ENCODE measurements around the gene SAPCD1.

SAPCD1 gene

GRCh38 chr6:31744422-31744821 is 18.0 kb upstream of the SAPCD1 start:
- no peak for DNase-seq
- in situ Hi-C loops (cut with MboI; ENCODE audit: low pct_unique_long_range_greater_than_20kb, low sequenced_read_pairs) = no loop called here

- in situ Hi-C loops (cut with MboI; ENCODE audit: low pct_unique_long_range_greater_than_20kb, low sequenced_read_pairs) = no loop called here
- no peak for DNase-seq
Observed at GRCh38 chr6:31749301-31750036, 13.0 kb upstream of the SAPCD1 start.

GRCh38 chr6:31750411-31751022 is 11.9 kb upstream of the SAPCD1 start:
- no peak for DNase-seq
- in situ Hi-C loops (cut with MboI; ENCODE audit: low pct_unique_long_range_greater_than_20kb, low sequenced_read_pairs) = no loop called here

GRCh38 chr6:31752739-31753319 is 9.6 kb upstream of the SAPCD1 start:
- in situ Hi-C loops (cut with MboI; ENCODE audit: low pct_unique_long_range_greater_than_20kb, low sequenced_read_pairs) = no loop called here
- DNase-seq = no peak

- in situ Hi-C loops (cut with MboI; ENCODE audit: low pct_unique_long_range_greater_than_20kb, low sequenced_read_pairs) = no loop called here
- DNase-seq = no peak
Observed at GRCh38 chr6:31758281-31758680, 4.2 kb upstream of the SAPCD1 start.

- in situ Hi-C loops (cut with MboI; ENCODE audit: low pct_unique_long_range_greater_than_20kb, low sequenced_read_pairs) = no loop called here
- DNase-seq = no peak
Observed at GRCh38 chr6:31760790-31761189, 1.7 kb upstream of the SAPCD1 start.

GRCh38 chr6:31761343-31761742 is 1.1 kb upstream of the SAPCD1 start:
- no peak for DNase-seq
- in situ Hi-C loops (cut with MboI; ENCODE audit: low pct_unique_long_range_greater_than_20kb, low sequenced_read_pairs) = no loop called here

- no peak for DNase-seq
- in situ Hi-C loops (cut with MboI; ENCODE audit: low pct_unique_long_range_greater_than_20kb, low sequenced_read_pairs) = no loop called here
Observed at GRCh38 chr6:31762878-31763618, 592 bp downstream of the SAPCD1 start.

- in situ Hi-C loops (cut with MboI; ENCODE audit: low pct_unique_long_range_greater_than_20kb, low sequenced_read_pairs) = no loop called here
- DNase-seq = no peak
Observed at GRCh38 chr6:31763619-31763940, 1.1 kb downstream of the SAPCD1 start.

- in situ Hi-C loops (cut with MboI; ENCODE audit: low pct_unique_long_range_greater_than_20kb, low sequenced_read_pairs) = no loop called here
- no peak for DNase-seq
Observed at GRCh38 chr6:31764198-31764597, 1.7 kb downstream of the SAPCD1 start.

GRCh38 chr6:31765559-31765909 is 3.1 kb downstream of the SAPCD1 start:
- in situ Hi-C loops (cut with MboI; ENCODE audit: low pct_unique_long_range_greater_than_20kb, low sequenced_read_pairs) = no loop called here

GRCh38 chr6:31765910-31766794 is 3.7 kb downstream of the SAPCD1 start:
- DNase-seq = no peak
- in situ Hi-C loops (cut with MboI; ENCODE audit: low pct_unique_long_range_greater_than_20kb, low sequenced_read_pairs) = no loop called here

More at GRCh38 chr6:31765559-31765909, 3.1 kb downstream of the SAPCD1 start:
- no peak for DNase-seq

- no peak for DNase-seq
- in situ Hi-C loops (cut with MboI; ENCODE audit: low pct_unique_long_range_greater_than_20kb, low sequenced_read_pairs) = no loop called here
Observed at GRCh38 chr6:31767096-31767645, 4.7 kb downstream of the SAPCD1 start.

- no peak for DNase-seq
- in situ Hi-C loops (cut with MboI; ENCODE audit: low pct_unique_long_range_greater_than_20kb, low sequenced_read_pairs) = no loop called here
Observed at GRCh38 chr6:31768363-31769257, 6.2 kb downstream of the SAPCD1 start.

- in situ Hi-C loops (cut with MboI; ENCODE audit: low pct_unique_long_range_greater_than_20kb, low sequenced_read_pairs) = no loop called here
- DNase-seq = peak; percentile 96
Observed at GRCh38 chr6:31769684-31770371, 7.4 kb downstream of the SAPCD1 start.

GRCh38 chr6:31770860-31771259 is 8.4 kb downstream of the SAPCD1 start:
- in situ Hi-C loops (cut with MboI; ENCODE audit: low pct_unique_long_range_greater_than_20kb, low sequenced_read_pairs) = no loop called here
- no peak for DNase-seq

- peak; percentile 14 for DNase-seq
- in situ Hi-C loops (cut with MboI; ENCODE audit: low pct_unique_long_range_greater_than_20kb, low sequenced_read_pairs) = no loop called here
Observed at GRCh38 chr6:31771992-31772358, 9.5 kb downstream of the SAPCD1 start.

- in situ Hi-C loops (cut with MboI; ENCODE audit: low pct_unique_long_range_greater_than_20kb, low sequenced_read_pairs) = no loop called here
- DNase-seq = no peak
Observed at GRCh38 chr6:31775184-31775583, 12.7 kb downstream of the SAPCD1 start.
